SU-DHL-6 (cell line): ENCODE measurements around the gene ZSWIM1.

ENCODE experiments used
- H2AFZ ChIP-seq: fragments of 200-600 bp; sonication (generic); 2 replicates; pipeline ENCODE4 v1.6.1; 2014; ENCODE audit warnings: low read depth, mild to moderate bottlenecking, moderate library complexity, mixed read lengths, antibody characterized with exemption, low read length; ENCODE audit not compliant: severe bottlenecking
- H3F3A ChIP-seq: fragments of 200-600 bp; shearing (Covaris generic); 2 replicates; pipeline ENCODE4 v1.6.0; 2016; ENCODE audit warnings: antibody characterized with exemption, mild to moderate bottlenecking; ENCODE audit not compliant: insufficient read depth
- H3K27ac ChIP-seq: fragments of 200-600 bp; sonication (generic); 2 replicates; pipeline ENCODE4 v1.5.1; 2016; ENCODE audit warnings: low read depth, mild to moderate bottlenecking, low read length, moderate library complexity, mixed read lengths
- H3K27me3 ChIP-seq: fragments of 200-600 bp; sonication (generic), shearing (Covaris generic); 2 replicates; pipeline ENCODE4 v1.6.0; 2014; ENCODE audit warnings: mild to moderate bottlenecking, low read length
- H3K36me3 ChIP-seq: fragments of 200-600 bp; sonication (generic); 2 replicates; pipeline ENCODE4 v1.6.1; 2014; ENCODE audit warnings: mild to moderate bottlenecking, low read length, mixed read lengths
- H3K4me2 ChIP-seq: fragments of 300-600, 200-600 bp; shearing (Covaris generic), sonication (generic); 2 replicates; pipeline ENCODE4 v1.6.0; 2014; ENCODE audit warnings: low read length, low read depth, mild to moderate bottlenecking; ENCODE audit not compliant: poor library complexity, severe bottlenecking
- H3K4me3 ChIP-seq: fragments of 200-600 bp; sonication (generic); 2 replicates; pipeline ENCODE4 v1.5.1; 2014; ENCODE audit warnings: antibody characterized with exemption, low read length, mild to moderate bottlenecking, mixed read lengths; ENCODE audit not compliant: insufficient read depth, poor library complexity, severe bottlenecking
- H3K79me2 ChIP-seq: fragments of 200-600 bp; sonication (generic); 2 replicates; pipeline ENCODE4 v1.6.1; 2014; ENCODE audit warnings: mild to moderate bottlenecking, low read length, moderate library complexity; ENCODE audit not compliant: insufficient read depth
- H3K9ac ChIP-seq: fragments of 200-600 bp; sonication (generic); 2 replicates; pipeline ENCODE4 v1.7.0; 2014; ENCODE audit warnings: mild to moderate bottlenecking, low read length
- H3K9me2 ChIP-seq: fragments of 200-600 bp; sonication (generic); replicated peaks from 2 replicates; pipeline ENCODE4 v1.6.1; 2014; ENCODE audit warnings: low read length; ENCODE audit not compliant: insufficient read depth
- H3K9me3 ChIP-seq: fragments of 200-600 bp; sonication (generic); 2 replicates; pipeline ENCODE4 v1.6.1; 2014; ENCODE audit warnings: low read length, mixed read lengths; ENCODE audit not compliant: insufficient read depth
- H4K20me1 ChIP-seq: fragments of 200-600 bp; sonication (generic); 2 replicates; pipeline ENCODE4 v1.6.1; 2014; ENCODE audit warnings: low read depth, mild to moderate bottlenecking, antibody characterized with exemption, low read length, moderate library complexity, mixed read lengths
- CTCF ChIP-seq: fragments of 200-600 bp; sonication (generic); IDR thresholded peaks from one replicate; pipeline ENCODE4 v1.5.1; 2017; ENCODE audit warnings: antibody characterized with exemption, mild to moderate bottlenecking, low read length, moderate library complexity; ENCODE audit not compliant: insufficient read depth, poor library complexity, severe bottlenecking
- EZH2phosphoT487 ChIP-seq: fragments of 200-600 bp; sonication (generic), shearing (Covaris generic); conservative IDR thresholded peaks from 2 replicates; pipeline ENCODE4 v1.6.1; 2018; ENCODE audit warnings: mild to moderate bottlenecking, antibody characterized with exemption, low read length, moderate library complexity, mixed read lengths

Gene ZSWIM1

GRCh38 chr20:45845452-45845851 lies 35.6 kb upstream of the ZSWIM1 start:
- Histone ChIP-seq H3K27me3 (no peaks in the 10 kb centered on the region), H3K9me3 (no peaks in the 10 kb centered on the region), H3K9me2 (no peaks in the 10 kb centered on the region), H3K27ac (no peak overlapping the region), H3F3A (no peaks in the 10 kb centered on the region), H3K9ac (no peak overlapping the region), H3K4me2 (no peak overlapping the region), H3K4me3 (no peak overlapping the region), H3K36me3 (no peaks in the 10 kb centered on the region), H4K20me1 (no peaks in the 10 kb centered on the region), H3K79me2 (no peaks in the 10 kb centered on the region), H2AFZ (no peak overlapping the region)
- TF ChIP-seq CTCF (no peak), EZH2phosphoT487 (no peak)

GRCh38 chr20:45848421-45848820 lies 32.6 kb upstream of the ZSWIM1 start:
- Histone ChIP-seq H3F3A (no peaks in the 10 kb centered on the region), H3K27me3 (no peaks in the 10 kb centered on the region), H3K4me3 (no peak overlapping the region), H4K20me1 (no peaks in the 10 kb centered on the region), H3K9me3 (no peaks in the 10 kb centered on the region), H3K4me2 (no peak overlapping the region), H3K9me2 (no peaks in the 10 kb centered on the region), H3K36me3 (no peaks in the 10 kb centered on the region), H2AFZ (no peak overlapping the region), H3K9ac (no peak overlapping the region), H3K79me2 (no peaks in the 10 kb centered on the region), H3K27ac (no peak overlapping the region)
- TF ChIP-seq CTCF (no peak), EZH2phosphoT487 (no peak)

GRCh38 chr20:45848969-45849582 lies 32.0 kb upstream of the ZSWIM1 start:
- Histone ChIP-seq H2AFZ (no peak overlapping the region), H3K79me2 (no peaks in the 10 kb centered on the region), H3F3A (no peaks in the 10 kb centered on the region), H3K9me3 (no peaks in the 10 kb centered on the region), H3K9ac (no peak overlapping the region), H3K27me3 (no peaks in the 10 kb centered on the region), H4K20me1 (no peaks in the 10 kb centered on the region), H3K9me2 (no peaks in the 10 kb centered on the region), H3K4me2 (no peak overlapping the region), H3K4me3 (no peak overlapping the region), H3K36me3 (no peaks in the 10 kb centered on the region), H3K27ac (no peak overlapping the region)
- TF ChIP-seq EZH2phosphoT487 (no peak), CTCF (no peak)
